Lung microvascular endothelial cell (primary cell): ENCODE results near the gene ROPN1B. TPM values are rescaled to one million over a fixed set of nuclear protein-coding genes. Genes with fewer than 3 reads are reported as not detected.
"Not testable (repeated sequence)": the region's sequence is repeated elsewhere in the genome, so short reads cannot be mapped to it uniquely, and the experiment has no call there.

Source experiments
- DNase-seq, 2 donors: peaks; one replicate each; pipeline versions ENCODE4 v3.0.0 to v3.0.0-alpha.2; 2010; ENCODE audit warnings: low read depth in 2 of 2
- total RNA-seq: library from RNA; depleted of rRNA; stranded (reverse); fragments of >200 nt; gene quantifications from 2 replicates; pipeline ENCODE4 v1.2.1, GENCODE V29; 2014

ROPN1B gene
- total RNA-seq, 1 donor from 2014 or later: not detected

GRCh38 chr3:125957674-125958510, 11.1 kb upstream of the ROPN1B start:
- no peak for DNase-seq

DNA sequence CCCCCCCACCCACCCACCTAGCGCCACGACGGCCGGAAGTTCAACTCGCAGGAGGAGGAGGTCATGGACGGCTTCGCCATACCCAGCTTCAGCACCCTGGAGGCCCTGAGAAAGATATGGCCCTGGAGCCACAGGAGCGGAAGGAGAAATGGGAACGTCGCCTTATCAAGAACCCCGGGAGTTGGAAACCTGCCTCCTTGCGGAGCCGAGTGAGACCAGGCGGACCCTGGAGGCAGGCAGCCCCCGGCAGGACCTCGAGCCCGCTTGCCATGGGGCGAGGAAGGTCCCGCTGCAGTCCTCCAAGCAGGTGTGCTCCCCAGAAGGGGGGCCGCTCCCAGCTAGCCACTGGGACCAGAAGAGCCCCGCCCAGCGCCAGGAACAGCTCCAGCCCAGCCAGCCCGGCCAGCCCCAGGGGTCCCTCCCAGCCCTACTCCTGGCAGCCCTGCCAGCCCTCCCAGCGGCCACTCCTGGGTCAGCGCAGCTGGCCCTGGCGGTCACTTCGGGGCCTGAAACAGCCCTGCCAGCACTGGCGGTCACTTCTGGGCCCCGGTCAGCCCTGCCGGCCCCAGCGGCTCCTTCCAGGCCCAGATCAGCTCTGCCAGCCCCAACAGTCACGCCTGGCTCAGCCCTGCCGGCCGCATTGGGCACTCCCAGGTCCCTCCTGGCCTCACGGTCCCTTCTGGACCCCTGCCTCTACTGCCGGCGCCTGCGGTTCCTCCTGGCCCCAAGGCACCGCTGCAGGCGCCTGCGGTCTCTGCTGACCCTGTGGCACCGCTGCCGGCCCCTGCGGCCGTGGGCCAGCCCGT, 10.3 kb upstream of the ROPN1B start:
- no peak for DNase-seq

DNA sequence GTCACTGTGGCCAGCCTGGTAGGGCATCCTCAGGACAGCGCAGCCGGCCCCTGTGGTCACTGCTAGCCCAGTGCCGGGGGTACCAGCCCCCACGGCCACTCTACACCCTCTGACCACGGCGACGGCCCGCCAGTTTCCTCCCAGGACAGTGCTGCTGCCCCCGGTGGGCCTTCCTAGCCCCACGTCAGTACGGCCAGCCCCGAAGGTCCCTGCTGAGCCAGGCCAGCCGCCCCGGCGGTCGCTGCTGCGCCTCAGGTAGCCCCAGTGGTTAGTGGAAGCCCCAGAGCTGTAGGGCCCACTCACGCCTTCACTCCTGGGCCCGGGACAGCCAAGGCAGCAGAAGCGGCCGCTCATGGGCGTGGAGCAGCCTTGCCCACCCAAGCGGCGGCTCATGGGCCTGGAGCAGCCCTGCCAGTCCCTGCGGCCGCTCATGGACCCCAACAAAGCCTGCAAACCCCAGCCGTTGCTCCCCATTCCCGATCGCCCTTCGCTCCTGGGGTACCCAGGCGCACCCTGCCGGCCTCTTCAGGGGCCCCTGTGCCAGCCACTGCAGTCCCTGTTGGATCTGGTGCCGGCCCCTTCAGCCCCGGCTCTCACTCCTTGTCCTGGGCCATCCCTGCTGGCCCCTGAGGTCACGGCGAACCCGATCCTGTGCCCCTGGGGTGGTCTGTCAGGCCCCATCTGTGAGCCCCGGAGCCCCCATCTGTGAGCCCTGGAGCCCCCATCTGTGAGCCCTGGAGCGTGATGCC, 9.5 kb upstream of the ROPN1B start:
- DNase-seq: no peak

- no peak for DNase-seq
Measured at GRCh38 chr3:125960066-125960424, 8.9 kb upstream of the ROPN1B start.

DNA sequence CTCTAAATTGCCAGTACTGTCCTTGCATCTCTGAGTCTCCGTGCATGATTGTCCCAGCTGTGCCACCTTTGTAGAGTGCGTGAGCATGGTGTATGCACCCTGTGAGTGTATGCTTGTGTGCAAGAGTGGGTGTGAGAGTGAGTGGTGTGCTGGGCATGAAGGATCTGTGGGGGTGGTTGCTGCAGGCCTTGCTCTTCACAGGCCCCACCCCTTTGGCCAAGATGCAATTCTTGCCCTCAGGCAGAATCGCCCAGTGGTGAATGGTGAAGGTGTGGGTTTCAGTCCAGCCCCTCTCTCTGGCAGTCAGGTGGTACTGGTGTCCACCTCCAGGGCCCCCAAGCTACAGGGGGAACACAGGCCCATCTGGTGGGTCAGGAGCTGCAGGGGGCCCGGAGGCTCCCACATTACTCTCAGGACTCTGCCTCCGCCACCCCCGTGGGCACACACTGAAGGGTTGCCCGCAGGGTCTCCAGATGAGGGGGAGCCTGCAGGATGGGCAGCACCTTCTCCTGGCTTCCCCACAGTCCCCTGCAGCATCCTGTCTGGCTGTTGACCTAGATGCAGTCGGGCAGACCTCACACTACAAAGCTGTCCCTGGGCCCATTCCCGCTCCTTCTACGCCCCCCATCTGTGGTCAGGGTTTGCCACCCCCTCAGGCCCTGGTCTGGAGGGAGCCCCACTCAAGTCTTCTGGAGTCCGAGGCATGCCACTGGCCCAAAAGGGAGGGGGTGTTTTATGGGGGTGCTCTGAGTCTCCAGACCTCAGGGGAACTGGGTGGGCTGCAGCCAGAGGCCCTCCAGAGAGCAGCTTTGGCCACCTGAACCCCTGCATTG, 8.3 kb upstream of the ROPN1B start:
- no peak for DNase-seq

DNA sequence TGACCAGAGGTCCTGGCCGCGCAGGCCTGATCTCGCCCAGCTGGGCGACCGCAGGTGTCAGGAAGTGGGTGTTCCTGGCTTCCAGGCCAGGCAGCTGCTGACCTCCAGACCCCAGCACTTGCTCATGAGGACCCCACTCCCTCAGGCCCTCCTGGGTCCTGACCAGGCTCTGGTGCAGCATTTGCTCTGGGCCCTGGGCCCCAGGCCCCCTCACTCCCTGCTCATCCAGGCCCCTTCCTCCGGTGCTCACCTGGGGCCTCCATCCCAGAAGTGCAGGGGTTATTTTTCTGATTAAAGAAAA, 7.7 kb upstream of the ROPN1B start:
- no peak for DNase-seq

GRCh38 chr3:125963834-125964233, 5.1 kb upstream of the ROPN1B start:
- not testable (repeated sequence) for DNase-seq

DNA sequence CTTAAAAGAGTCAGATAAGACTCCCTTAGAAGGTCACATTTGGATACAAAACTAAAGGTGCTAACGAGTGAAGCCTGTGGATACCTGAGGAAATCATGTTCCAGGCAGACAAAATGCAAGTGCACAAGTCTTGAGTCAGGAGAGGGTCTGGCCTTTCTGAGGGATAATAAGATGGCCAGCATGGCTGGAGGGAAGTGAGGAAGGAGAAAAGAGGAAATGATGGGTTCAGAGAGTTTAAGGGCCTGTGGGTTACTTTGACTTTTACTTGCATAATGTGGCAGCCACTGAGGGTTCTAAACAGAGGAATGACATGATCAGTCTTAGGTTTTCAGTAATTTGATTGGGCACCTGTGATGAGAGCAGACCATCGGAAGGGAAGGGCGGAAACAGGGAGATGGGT, 3.5 kb upstream of the ROPN1B start:
- no peak for DNase-seq

GRCh38 chr3:125967156-125967555, 1.8 kb upstream of the ROPN1B start:
- no peak for DNase-seq

DNA sequence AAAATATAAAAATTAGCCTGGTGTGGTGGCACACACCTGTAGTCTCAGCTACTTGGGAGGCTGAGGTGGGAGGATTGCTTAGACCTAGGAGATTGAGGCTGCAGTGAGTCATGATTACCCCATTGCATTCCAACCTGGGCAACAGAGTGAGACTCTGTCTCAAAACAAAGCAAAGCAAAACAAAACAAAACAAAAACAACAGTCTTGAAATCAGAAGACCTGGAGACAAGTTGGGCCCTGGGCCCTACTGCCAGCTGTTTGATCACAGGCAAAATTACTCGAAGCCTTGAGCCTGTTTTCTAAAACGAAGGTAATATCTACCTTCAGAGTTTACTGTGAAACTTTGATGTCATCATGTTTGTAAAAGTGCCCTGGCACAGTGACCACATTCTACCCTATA, 857 bp upstream of the ROPN1B start:
- DNase-seq: not testable (repeated sequence)

DNA sequence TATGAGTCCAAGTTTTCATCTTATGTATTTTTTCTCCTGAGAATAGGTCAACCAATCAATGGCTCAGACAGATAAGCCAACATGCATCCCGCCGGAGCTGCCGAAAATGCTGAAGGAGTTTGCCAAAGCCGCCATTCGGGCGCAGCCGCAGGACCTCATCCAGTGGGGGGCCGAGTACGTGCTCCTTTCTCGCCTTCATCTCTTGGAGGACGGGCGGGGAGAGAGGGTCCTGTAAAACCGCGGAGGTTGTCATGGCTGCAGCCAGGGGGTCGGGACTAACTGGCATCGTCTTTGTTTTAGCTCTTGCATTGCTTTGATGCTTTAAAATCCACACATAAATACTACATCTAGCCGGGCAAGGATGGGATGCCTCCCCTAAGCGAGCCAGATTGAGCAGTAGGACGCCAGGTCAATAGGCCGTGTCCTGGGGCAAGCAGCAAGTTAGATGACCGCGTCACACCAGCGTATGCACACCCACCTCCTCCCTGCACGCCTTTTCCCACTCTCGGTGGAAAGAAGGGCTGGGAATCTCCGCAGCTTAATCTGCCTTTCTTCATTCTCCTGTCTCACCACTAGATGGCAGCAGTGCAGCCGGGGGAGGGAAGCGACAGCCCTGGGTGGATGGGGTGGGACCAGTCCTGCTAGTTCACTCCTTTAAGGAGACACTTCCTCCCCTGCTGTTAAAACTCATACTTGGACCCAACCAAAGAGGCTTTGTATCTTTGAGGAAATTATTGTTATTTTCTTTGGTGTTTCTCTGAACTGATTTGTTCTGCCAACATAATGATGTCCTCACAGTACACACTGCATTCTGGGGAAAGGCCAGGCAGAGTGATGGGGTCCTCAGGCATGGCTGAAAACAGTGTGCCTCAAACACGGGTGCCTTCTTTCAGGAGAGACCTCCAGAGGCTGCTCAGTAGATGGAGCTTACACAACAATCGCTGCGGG, 3.3 kb downstream of the ROPN1B start:
- peak; percentile 12 to 18 for DNase-seq

DNA sequence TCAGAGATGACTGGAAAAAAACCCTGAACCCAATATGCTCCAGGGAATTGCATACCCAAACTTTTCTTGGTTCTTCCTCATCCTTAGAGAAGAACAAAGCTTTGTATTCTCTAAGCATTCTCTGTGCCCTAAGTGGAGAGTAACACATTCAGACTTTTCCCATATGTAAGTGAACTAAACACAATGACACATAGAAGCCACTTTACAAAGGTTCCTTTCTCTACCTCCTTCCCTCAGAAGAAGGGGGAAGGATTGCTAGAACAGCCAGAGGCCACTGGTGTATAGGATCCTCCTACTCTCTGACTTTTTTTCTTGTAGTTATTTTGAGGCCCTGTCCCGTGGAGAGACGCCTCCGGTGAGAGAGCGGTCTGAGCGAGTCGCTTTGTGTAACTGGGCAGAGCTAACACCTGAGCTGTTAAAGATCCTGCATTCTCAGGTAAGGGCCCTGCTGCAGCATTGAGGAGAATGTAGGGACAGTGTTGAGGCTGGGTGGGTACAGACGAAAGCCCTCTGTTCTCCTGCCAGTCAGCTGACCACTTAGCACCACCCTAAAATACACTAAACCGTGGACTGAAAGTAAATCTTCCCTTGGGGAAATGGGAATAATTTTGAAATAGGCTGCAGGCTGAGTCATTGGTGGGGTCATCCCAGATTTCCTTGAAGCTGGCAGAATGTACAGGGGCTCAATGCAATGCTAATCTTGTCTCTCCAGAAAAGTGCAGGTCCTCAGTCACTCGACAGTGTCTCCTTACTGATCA, 6.4 kb downstream of the ROPN1B start:
- not testable (repeated sequence) for DNase-seq

GRCh38 chr3:125976003-125976390, 7.0 kb downstream of the ROPN1B start:
- not testable (repeated sequence) for DNase-seq

GRCh38 chr3:125977104-125977503, 8.1 kb downstream of the ROPN1B start:
- not testable (repeated sequence) for DNase-seq

- DNase-seq: not testable (repeated sequence)
Measured at GRCh38 chr3:125984951-125985350, 16.0 kb downstream of the ROPN1B start.

- peak; percentile 28 to 89 for DNase-seq
Measured at GRCh38 chr3:125990253-125990970, 21.4 kb downstream of the ROPN1B start.

DNA sequence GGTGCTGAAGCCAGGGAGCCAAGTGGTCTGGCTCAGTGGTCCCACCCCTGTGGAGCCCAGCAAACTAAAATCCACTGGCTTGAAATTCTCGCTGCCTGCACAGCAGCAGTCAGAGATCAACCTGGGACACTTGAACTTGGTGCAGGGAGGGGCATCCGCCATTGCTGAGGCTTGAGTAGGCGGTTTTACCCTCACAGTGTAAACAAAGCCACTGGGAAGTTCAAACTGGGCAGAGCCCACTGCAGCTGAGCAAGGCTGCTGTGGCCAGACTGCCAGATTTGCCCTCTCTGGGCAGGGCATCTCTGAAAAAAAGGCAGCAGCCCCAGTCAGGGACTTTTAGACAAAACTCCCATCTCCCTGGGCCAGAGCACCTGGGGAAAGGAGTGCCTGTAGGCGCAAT, 27.8 kb downstream of the ROPN1B start:
- not testable (repeated sequence) for DNase-seq

DNA sequence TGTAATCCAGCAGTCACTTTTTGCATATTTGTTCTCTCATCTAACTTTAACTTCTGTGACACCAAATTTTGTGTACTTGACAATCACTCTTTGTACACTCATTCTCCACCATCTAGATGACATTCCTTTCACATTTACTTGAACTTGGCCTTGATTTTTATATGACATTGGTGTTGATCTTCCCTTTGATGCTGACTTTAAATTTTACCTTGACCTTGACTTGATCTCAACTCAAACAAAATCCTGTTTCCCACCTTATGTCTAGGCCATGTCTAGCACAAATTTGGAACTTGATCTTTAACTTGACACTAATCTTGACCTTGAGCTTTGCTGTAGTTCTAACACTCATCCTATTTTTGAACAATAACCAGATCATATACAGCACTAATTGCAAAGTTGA, 33.2 kb downstream of the ROPN1B start:
- DNase-seq: no peak
